Measurements from ENCODE around the gene PRKCE. TPM values are rescaled to one million over a fixed set of nuclear protein-coding genes. Genes with fewer than 3 reads are reported as not detected.

PRKCE gene
- total RNA-seq, 2 donors from 2014 or later, result 7.3 to 20.8 TPM

DNA sequence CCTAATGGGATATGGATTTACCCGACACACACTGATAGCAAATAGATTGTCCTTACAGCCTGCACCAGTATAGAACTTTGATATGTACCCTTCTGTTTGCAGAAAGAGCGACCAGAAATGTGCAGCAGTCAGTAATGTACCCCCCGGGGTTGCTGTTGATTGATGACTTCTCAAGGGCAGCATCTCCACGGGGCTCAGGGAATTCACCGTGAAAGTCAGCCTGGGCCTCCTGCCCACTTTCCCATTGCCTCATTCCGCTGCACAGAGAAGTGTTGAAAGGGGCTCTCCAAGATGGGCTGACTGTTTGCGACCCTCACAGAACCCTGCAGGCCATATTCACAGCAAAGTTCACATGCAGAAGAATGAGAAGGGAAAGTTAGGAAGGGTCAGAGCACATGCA lies 241.3 kb downstream of the PRKCE start:
- peak overlapping the region; percentile 62 to 78 (median 72) for H3K27ac ChIP-seq
- no peaks in the 10 kb centered on the region for H3K9me3 ChIP-seq
- no peak overlapping the region for H3K4me3 ChIP-seq
- H3K27me3 ChIP-seq, result no peaks in the 10 kb centered on the region
- peaks cover 49% of the 10 kb centered on the region for H3K4me1 ChIP-seq
- peak; percentile 50 to 65 (median 54) for DNase-seq
- H3K36me3 ChIP-seq (replicated peaks in 1 of 2; ENCODE audit: insufficient read depth in 1 of 2, low read depth in 2 of 2), result no peaks in the 10 kb centered on the region
- WGBS, 2 donors, result 17 to 21% methylated on average over 7 of the region's 7 CpGs
- ATAC-seq, result peak; percentile 49
- TF ChIP-seq, protein P1, sequence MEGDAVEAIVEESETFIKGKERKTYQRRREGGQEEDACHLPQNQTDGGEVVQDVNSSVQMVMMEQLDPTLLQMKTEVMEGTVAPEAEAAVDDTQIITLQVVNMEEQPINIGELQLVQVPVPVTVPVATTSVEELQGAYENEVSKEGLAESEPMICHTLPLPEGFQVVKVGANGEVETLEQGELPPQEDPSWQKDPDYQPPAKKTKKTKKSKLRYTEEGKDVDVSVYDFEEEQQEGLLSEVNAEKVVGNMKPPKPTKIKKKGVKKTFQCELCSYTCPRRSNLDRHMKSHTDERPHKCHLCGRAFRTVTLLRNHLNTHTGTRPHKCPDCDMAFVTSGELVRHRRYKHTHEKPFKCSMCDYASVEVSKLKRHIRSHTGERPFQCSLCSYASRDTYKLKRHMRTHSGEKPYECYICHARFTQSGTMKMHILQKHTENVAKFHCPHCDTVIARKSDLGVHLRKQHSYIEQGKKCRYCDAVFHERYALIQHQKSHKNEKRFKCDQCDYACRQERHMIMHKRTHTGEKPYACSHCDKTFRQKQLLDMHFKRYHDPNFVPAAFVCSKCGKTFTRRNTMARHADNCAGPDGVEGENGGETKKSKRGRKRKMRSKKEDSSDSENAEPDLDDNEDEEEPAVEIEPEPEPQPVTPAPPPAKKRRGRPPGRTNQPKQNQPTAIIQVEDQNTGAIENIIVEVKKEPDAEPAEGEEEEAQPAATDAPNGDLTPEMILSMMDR (IDR thresholded peaks at IDR 0.05), result no peak
- no peak for TF ChIP-seq POLR2A (IDR thresholded peaks at IDR 0.05)
- intact Hi-C loops (cut with DNase I), result no loop called here

- intact Hi-C loops (cut with DNase I), result no loop called here
- ATAC-seq (no peak), DNase-seq (no peak)
- Histone ChIP-seq H3K4me1 (peaks cover 48% of the 10 kb centered on the region), H3K27ac (no peak overlapping the region), H3K4me3 (no peak overlapping the region), H3K9me3 (no peaks in the 10 kb centered on the region), H3K27me3 (no peaks in the 10 kb centered on the region), H3K36me3 (replicated peaks in 1 of 2; ENCODE audit: insufficient read depth in 1 of 2, low read depth in 2 of 2) (no peaks in the 10 kb centered on the region)
- WGBS, 2 donors, result 94 to 95% methylated on average over 4 of the region's 4 CpGs
- TF ChIP-seq, protein P1 (IDR thresholded peaks at IDR 0.05), result no peak
- no peak for TF ChIP-seq POLR2A (IDR thresholded peaks at IDR 0.05)
These were observed 242.7 kb downstream of the PRKCE start for GRCh38 chr2:45894211-45894610.

- H3K27ac ChIP-seq, result no peak overlapping the region
- no peaks in the 10 kb centered on the region for H3K36me3 ChIP-seq (replicated peaks in 1 of 2; ENCODE audit: insufficient read depth in 1 of 2, low read depth in 2 of 2)
- H3K9me3 ChIP-seq, result no peaks in the 10 kb centered on the region
- H3K4me3 ChIP-seq, result no peak overlapping the region
- 94 to 95% methylated on average over 8 of the region's 8 CpGs for WGBS, 2 donors
- ATAC-seq (no peak), DNase-seq (no peak)
- no peaks in the 10 kb centered on the region for H3K27me3 ChIP-seq
- TF ChIP-seq, protein P1 (IDR thresholded peaks at IDR 0.05), result no peak
- TF ChIP-seq POLR2A (IDR thresholded peaks at IDR 0.05), result no peak
- peaks cover 39% of the 10 kb centered on the region for H3K4me1 ChIP-seq
- intact Hi-C loops (cut with DNase I), result no loop called here
These were observed 243.9 kb downstream of the PRKCE start for GRCh38 chr2:45895241-45895861.

DNA sequence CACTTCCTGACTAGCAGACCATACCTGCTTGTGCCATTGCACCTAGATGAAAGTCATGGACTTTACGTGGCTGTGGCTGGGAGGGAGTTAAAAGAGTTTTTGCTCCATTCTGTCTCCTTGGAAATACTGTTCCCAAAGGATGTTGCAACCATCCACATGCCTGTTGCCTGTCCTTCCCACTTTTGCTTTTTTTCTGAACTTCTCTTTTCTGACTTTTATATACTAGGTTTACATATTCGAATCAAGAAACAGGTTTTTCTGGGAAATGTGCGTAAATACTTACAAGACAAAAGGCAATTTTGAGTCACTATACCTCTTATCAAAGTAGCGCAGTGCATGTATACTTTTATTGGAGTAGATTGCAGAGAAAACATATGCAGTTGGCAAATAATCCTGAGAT lies 244.8 kb downstream of the PRKCE start:
- peaks cover 34% of the 10 kb centered on the region for H3K4me1 ChIP-seq
- no peak overlapping the region for H3K27ac ChIP-seq
- no peaks in the 10 kb centered on the region for H3K27me3 ChIP-seq
- no peak for TF ChIP-seq POLR2A (IDR thresholded peaks at IDR 0.05)
- TF ChIP-seq, protein P1 (IDR thresholded peaks at IDR 0.05), result no peak
- ATAC-seq, result no peak
- H3K4me3 ChIP-seq, result no peak overlapping the region
- intact Hi-C loops (cut with DNase I), result no loop called here
- no peaks in the 10 kb centered on the region for H3K9me3 ChIP-seq
- 81 to 86% methylated on average over 4 of the region's 4 CpGs for WGBS, 2 donors
- no peaks in the 10 kb centered on the region for H3K36me3 ChIP-seq (replicated peaks in 1 of 2; ENCODE audit: insufficient read depth in 1 of 2, low read depth in 2 of 2)
- DNase-seq, result no peak

- Histone ChIP-seq H3K36me3 (replicated peaks in 1 of 2; ENCODE audit: insufficient read depth in 1 of 2, low read depth in 2 of 2) (no peaks in the 10 kb centered on the region), H3K27ac (no peak overlapping the region), H3K4me3 (no peak overlapping the region), H3K9me3 (no peaks in the 10 kb centered on the region), H3K27me3 (no peaks in the 10 kb centered on the region), H3K4me1 (peaks cover 34% of the 10 kb centered on the region)
- DNase-seq (peak in 1 of 4 donors; percentile 55), ATAC-seq (no peak)
- intact Hi-C loops (cut with DNase I), result no loop called here
- 84 to 94% methylated on average over 8 of the region's 8 CpGs for WGBS, 2 donors
- TF ChIP-seq POLR2A (IDR thresholded peaks at IDR 0.05), result no peak
- TF ChIP-seq, protein P1 (IDR thresholded peaks at IDR 0.05), result no peak
These were observed 246.4 kb downstream of the PRKCE start for GRCh38 chr2:45897842-45898241.

All from body of pancreas (tissue), 4 donors.